Retinal pigment epithelial cell (primary cell): ENCODE results near the gene BSN.
"Not testable (repeated sequence)": the region's sequence is repeated elsewhere in the genome, so short reads cannot be mapped to it uniquely, and the experiment has no call there.

Experiments
- DNase-seq: peaks from one replicate; pipeline ENCODE4 v3.0.0-alpha.2; 2010; ENCODE audit warnings: low read depth
- H3K4me3 ChIP-seq: 2 replicates; pipeline ENCODE4 v1.5.1; 2011; ENCODE audit warnings: mild to moderate bottlenecking, low read length, control low read depth, moderate library complexity
- TF ChIP-seq, protein P1 (sequence below): conservative IDR thresholded peaks from 2 replicates; pipeline ENCODE4 v1.5.1; 2011; ENCODE audit warnings: low read depth, low read length, control low read depth, inconsistent platforms

Gene BSN

GRCh38 chr3:49681232-49681522 is 126.9 kb downstream of the BSN start:
- TF ChIP-seq, protein P1, sequence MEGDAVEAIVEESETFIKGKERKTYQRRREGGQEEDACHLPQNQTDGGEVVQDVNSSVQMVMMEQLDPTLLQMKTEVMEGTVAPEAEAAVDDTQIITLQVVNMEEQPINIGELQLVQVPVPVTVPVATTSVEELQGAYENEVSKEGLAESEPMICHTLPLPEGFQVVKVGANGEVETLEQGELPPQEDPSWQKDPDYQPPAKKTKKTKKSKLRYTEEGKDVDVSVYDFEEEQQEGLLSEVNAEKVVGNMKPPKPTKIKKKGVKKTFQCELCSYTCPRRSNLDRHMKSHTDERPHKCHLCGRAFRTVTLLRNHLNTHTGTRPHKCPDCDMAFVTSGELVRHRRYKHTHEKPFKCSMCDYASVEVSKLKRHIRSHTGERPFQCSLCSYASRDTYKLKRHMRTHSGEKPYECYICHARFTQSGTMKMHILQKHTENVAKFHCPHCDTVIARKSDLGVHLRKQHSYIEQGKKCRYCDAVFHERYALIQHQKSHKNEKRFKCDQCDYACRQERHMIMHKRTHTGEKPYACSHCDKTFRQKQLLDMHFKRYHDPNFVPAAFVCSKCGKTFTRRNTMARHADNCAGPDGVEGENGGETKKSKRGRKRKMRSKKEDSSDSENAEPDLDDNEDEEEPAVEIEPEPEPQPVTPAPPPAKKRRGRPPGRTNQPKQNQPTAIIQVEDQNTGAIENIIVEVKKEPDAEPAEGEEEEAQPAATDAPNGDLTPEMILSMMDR, result no peak
- H3K4me3 ChIP-seq, result no peak overlapping the region

GRCh38 chr3:49681543-49681942 is 127.3 kb downstream of the BSN start:
- no peak overlapping the region for H3K4me3 ChIP-seq
- no peak for DNase-seq
- TF ChIP-seq, protein P1, result no peak

More at GRCh38 chr3:49681232-49681522, 126.9 kb downstream of the BSN start:
- no peak for DNase-seq

GRCh38 chr3:49683162-49683561 is 128.9 kb downstream of the BSN start:
- DNase-seq, result no peak
- H3K4me3 ChIP-seq, result no peak overlapping the region

DNA sequence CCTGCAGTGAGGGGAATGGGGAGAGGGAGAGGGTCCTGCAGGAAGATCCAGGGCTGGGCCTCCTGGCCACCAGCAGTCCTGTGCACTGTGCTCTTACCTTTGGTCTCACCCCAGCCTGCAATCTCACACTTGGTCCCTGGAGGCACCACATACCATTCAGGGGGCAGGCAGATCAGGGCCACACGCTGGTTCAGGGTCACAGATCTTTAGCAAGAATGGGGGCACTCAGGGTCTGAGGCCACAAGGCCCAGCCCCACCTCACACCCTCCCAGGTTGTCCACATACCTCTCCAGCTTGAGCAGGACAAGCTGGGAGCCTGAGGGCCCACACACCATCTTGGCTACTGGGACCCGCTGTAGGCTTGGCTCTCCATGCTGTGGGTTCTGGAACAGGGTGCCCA is 130.2 kb downstream of the BSN start:
- not testable (repeated sequence) for DNase-seq, H3K4me3 ChIP-seq

More at GRCh38 chr3:49683162-49683561, 128.9 kb downstream of the BSN start:
- TF ChIP-seq, protein P1, result no peak

- DNase-seq, H3K4me3 ChIP-seq: not testable (repeated sequence)
Observed at GRCh38 chr3:49685103-49685502, 130.8 kb downstream of the BSN start.

- not testable (repeated sequence) for H3K4me3 ChIP-seq, DNase-seq
Observed at GRCh38 chr3:49685846-49686245, 131.6 kb downstream of the BSN start.

DNA sequence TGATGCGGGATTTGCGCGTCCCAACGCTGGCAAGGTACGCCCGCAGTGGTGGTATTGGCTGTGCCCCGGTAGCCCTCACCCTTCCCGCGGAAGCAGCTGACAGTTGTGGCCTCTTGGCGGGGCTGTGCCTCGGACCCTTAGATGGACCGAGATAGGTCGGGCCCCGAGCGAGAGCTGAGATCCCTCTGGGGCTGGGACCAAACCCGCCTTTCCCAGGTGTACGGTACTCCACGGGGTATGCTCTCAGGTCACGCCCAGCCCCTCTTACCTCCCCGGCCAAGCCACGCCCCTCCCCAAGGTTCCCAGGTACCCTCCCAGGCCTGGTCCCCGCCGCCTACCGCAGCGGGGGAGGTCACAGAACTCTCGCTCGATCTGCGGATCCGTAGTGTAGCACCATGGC is 132.1 kb downstream of the BSN start:
- not testable (repeated sequence) for DNase-seq
- peak overlapping the region; percentile 44 for H3K4me3 ChIP-seq

GRCh38 chr3:49686769-49687423 is 132.6 kb downstream of the BSN start:
- peak; percentile 26 for DNase-seq
- H3K4me3 ChIP-seq, result peak overlapping the region; percentile 44

- not testable (repeated sequence) for H3K4me3 ChIP-seq, DNase-seq
Observed at GRCh38 chr3:49687424-49687795, 133.1 kb downstream of the BSN start.

GRCh38 chr3:49688338-49689045 is 134.2 kb downstream of the BSN start:
- DNase-seq, result not testable (repeated sequence)
- peak overlapping the region; percentile 90 for H3K4me3 ChIP-seq
